ENCODE results near the gene PLCG2. TPM values are rescaled to one million over a fixed set of nuclear protein-coding genes. Genes with fewer than 3 reads are reported as not detected.

The PLCG2 gene
- polyA plus RNA-seq, 1 donor from 2014 or later = 123 TPM

- no peaks in the 10 kb centered on the region for H3K9me3 Mint-ChIP-seq
- H3K4me3 Mint-ChIP-seq = no peak overlapping the region
- no peaks in the 10 kb centered on the region for H3K27me3 Mint-ChIP-seq
- H3K36me3 Mint-ChIP-seq = peaks cover 8% of the 10 kb centered on the region
- peaks cover 8 to 9% (median 9%) of the 10 kb centered on the region in 3 donors for H3K4me1 Mint-ChIP-seq
- H3K27ac Mint-ChIP-seq = peak overlapping the region; percentile 16 to 83 (median 28)
Measured at GRCh38 chr16:81912395-81912794, 133.3 kb downstream of the PLCG2 start.

GRCh38 chr16:81913222-81913621 is 134.1 kb downstream of the PLCG2 start:
- Mint-ChIP-seq H3K9me3 (no peaks in the 10 kb centered on the region), H3K27ac (peak overlapping the region in 2 of 3 donors; percentile 50 to 75), H3K4me3 (peak overlapping the region in 1 of 4 donors; percentile 26), H3K4me1 (peaks cover 12 to 16% (median 15%) of the 10 kb centered on the region in 3 donors), H3K36me3 (peaks cover 8% of the 10 kb centered on the region), H3K27me3 (no peaks in the 10 kb centered on the region)

DNA sequence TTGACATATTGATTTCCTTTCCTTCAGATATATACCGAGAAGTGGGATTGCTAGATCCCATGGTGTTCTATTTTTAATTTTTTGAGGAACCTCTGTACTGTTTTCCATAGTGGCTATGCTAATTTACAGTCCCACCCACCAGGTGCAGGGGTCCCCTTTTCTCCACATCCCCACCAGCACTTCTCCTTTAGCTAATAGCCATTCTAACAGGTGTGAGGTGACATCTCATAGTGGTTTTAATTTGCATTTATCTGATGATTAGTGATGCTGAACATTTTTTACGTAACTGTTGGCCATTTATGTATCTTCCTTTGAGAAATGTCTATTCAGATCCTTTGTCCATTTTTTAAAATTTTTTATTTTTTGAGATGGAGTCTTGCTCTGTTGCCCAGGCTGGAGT is 138.3 kb downstream of the PLCG2 start:
- Mint-ChIP-seq H3K27me3 (no peaks in the 10 kb centered on the region), H3K4me3 (peak overlapping the region in 3 of 4 donors; percentile 17 to 65 (median 49)), H3K4me1 (peaks cover 14 to 23% (median 15%) of the 10 kb centered on the region in 3 donors), H3K27ac (peak overlapping the region; percentile 78 to 93 (median 89)), H3K9me3 (no peaks in the 10 kb centered on the region), H3K36me3 (peaks cover 17% of the 10 kb centered on the region)

DNA sequence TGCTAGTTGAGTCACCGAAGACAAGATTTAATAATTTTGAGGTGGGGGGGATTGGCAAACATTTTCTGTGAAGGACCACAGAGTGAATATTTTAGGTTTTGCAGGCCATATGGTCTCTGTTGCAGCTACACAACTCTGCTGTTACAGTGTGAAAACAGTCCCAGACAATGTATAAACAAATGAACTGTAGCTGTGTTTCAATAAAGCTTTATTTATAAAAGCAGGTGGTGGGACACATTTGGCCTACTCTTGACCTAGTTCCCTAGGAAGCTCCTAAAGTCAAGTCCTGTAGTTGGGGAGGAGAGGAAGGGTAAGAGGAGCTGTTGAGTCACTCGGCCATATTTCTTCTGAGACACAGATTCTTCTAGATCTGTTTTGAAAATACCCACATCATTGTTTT is 139.8 kb downstream of the PLCG2 start:
- peak overlapping the region in 2 of 3 donors; percentile 23 to 56 for H3K27ac Mint-ChIP-seq
- no peaks in the 10 kb centered on the region for H3K9me3 Mint-ChIP-seq
- H3K4me3 Mint-ChIP-seq = no peak overlapping the region
- peaks cover 14 to 23% (median 15%) of the 10 kb centered on the region in 3 donors for H3K4me1 Mint-ChIP-seq
- no peaks in the 10 kb centered on the region for H3K27me3 Mint-ChIP-seq
- H3K36me3 Mint-ChIP-seq = peaks cover 17% of the 10 kb centered on the region

DNA sequence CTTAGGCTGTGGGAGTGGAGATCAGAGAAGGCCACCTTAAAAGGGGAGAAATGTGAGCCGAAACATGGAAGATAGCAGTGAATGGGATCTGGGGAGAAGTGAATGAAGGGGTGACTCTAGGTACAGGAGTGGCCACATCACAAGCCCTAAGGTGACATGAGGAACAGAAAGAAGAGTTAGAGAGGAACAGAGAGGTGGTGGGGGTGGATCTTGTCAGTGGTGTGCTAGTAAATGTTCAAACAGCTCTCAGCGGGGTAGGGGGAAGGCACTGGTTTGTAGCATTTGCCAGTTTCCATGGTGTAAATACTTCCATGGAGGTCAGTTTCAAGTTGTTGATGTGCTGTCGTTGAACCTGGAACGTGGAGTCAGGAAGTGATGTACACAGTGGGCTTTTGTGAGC is 141.4 kb downstream of the PLCG2 start:
- peak overlapping the region in 2 of 3 donors; percentile 75 to 79 for H3K27ac Mint-ChIP-seq
- no peaks in the 10 kb centered on the region for H3K9me3 Mint-ChIP-seq
- H3K36me3 Mint-ChIP-seq = peaks cover 19% of the 10 kb centered on the region
- no peaks in the 10 kb centered on the region for H3K27me3 Mint-ChIP-seq
- no peak overlapping the region for H3K4me3 Mint-ChIP-seq
- H3K4me1 Mint-ChIP-seq = peaks cover 14 to 23% (median 15%) of the 10 kb centered on the region in 3 donors

DNA sequence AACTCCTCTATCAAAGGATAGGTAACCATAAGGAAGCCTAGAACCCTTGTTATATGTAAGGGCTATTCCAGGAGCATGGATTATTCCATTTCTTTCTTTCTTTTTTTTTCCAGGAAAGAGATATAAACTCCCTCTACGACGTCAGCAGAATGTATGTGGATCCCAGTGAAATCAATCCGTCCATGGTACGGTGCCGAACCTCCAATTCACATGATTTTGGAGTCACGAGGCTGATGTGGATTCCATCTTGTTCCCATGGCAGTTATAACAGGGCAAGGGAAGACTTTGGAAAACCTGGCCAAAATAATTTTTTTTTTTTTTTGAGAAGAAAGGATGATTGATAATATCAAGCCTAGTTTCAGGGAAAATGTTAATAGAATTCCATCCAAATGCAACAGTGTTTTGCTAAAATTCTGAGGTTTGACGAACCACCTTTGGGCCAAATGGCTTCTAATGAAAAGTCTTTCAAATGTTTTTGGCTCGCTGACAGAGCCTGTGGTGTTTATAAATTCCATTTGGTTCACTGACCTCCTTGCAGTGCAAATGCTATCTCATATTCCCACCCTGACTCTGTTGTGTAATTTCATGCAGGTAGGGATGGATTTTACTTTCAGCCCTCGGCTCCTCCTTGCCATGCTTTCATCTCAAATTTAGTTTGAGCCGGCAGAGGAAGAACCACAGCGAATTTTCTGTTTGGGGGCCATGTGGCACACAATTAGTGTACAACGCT is 142.2 kb downstream of the PLCG2 start:
- H3K27ac Mint-ChIP-seq = peak overlapping the region in 1 of 3 donors; percentile 77
- peaks cover 20% of the 10 kb centered on the region for H3K36me3 Mint-ChIP-seq
- H3K27me3 Mint-ChIP-seq = no peaks in the 10 kb centered on the region
- peaks cover 13 to 23% (median 15%) of the 10 kb centered on the region in 3 donors for H3K4me1 Mint-ChIP-seq
- no peak overlapping the region for H3K4me3 Mint-ChIP-seq
- H3K9me3 Mint-ChIP-seq = no peaks in the 10 kb centered on the region

DNA sequence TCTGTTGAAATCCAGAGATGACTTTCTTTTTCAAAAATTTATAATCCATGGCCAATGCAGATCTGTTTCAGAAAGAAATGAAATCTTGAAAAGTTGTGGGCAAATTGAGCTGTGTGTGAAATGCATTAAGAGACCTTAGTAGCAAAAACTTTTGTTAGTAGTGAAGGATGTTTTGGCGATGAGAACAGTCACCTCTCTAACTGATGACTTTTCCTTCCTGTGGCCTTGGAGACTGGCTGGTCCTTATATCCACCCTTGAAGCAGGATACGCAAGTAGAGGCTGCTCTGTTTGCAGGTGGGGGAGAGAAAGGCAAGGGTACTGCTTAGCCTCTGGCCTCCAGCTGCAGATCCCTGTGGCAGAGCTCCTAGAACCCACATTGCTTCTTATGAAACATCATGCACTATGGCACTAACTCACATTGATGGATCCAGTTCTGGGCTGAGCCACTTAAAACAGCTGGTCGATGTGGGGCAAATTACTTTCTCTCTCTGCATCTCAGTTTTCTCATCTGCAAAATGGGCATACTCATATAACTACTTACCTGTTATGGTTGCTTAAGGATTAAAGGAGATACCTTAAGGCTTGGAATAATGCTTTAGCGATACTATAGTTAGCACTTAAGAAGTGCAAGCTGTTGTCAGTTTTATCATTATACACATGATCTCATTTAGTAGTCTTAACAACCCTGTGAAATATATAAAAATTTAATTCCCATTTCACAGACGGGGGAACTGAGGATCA is 142.9 kb downstream of the PLCG2 start:
- Mint-ChIP-seq H3K4me1 (peaks cover 9 to 19% (median 13%) of the 10 kb centered on the region in 3 donors), H3K27me3 (no peaks in the 10 kb centered on the region), H3K36me3 (peaks cover 17% of the 10 kb centered on the region), H3K4me3 (peak overlapping the region in 1 of 4 donors; percentile 51), H3K27ac (peak overlapping the region in 2 of 3 donors; percentile 53 to 77), H3K9me3 (no peaks in the 10 kb centered on the region)

DNA sequence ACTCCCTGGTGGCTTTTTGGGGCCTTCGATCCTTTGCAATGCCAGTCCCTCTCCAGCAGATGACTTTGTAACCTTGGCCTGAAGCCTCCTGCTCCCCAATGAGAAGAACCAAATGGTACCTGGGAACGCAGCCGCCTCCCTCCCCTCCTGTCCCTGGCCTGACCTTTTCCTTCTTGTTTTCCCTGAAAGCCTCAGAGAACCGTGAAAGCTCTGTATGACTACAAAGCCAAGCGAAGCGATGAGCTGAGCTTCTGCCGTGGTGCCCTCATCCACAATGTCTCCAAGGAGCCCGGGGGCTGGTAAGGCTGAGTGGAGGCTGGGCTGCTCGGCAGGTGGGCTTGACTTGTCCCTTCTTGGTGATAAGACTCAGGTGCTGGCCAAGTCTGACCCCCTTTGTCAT is 144.2 kb downstream of the PLCG2 start:
- no peak overlapping the region for H3K4me3 Mint-ChIP-seq
- no peaks in the 10 kb centered on the region for H3K27me3 Mint-ChIP-seq
- peaks cover 21% of the 10 kb centered on the region for H3K36me3 Mint-ChIP-seq
- H3K4me1 Mint-ChIP-seq = peaks cover 1 to 7% (median 2%) of the 10 kb centered on the region in 3 donors
- no peaks in the 10 kb centered on the region for H3K9me3 Mint-ChIP-seq
- H3K27ac Mint-ChIP-seq = peak overlapping the region; percentile 45 to 73 (median 46)

GRCh38 chr16:81925016-81925415 is 145.9 kb downstream of the PLCG2 start:
- peaks cover 0 to 4% (median 0%) of the 10 kb centered on the region in 3 donors for H3K4me1 Mint-ChIP-seq
- no peaks in the 10 kb centered on the region for H3K27me3 Mint-ChIP-seq
- H3K36me3 Mint-ChIP-seq = peaks cover 13% of the 10 kb centered on the region
- H3K4me3 Mint-ChIP-seq = no peak overlapping the region
- no peaks in the 10 kb centered on the region for H3K9me3 Mint-ChIP-seq
- peak overlapping the region in 2 of 3 donors; percentile 16 to 76 for H3K27ac Mint-ChIP-seq

GRCh38 chr16:81926036-81926435 is 146.9 kb downstream of the PLCG2 start:
- Mint-ChIP-seq H3K36me3 (peaks cover 9% of the 10 kb centered on the region), H3K27ac (peak overlapping the region in 1 of 3 donors; percentile 57), H3K4me3 (no peak overlapping the region), H3K9me3 (no peaks in the 10 kb centered on the region), H3K4me1 (no peaks in the 10 kb centered on the region), H3K27me3 (no peaks in the 10 kb centered on the region)

- H3K4me1 Mint-ChIP-seq = no peaks in the 10 kb centered on the region
- H3K27ac Mint-ChIP-seq = peak overlapping the region; percentile 53 to 82 (median 53)
- peaks cover 9% of the 10 kb centered on the region for H3K36me3 Mint-ChIP-seq
- H3K27me3 Mint-ChIP-seq = no peaks in the 10 kb centered on the region
- H3K4me3 Mint-ChIP-seq = no peak overlapping the region
- H3K9me3 Mint-ChIP-seq = no peaks in the 10 kb centered on the region
Measured at GRCh38 chr16:81927561-81928185, 148.6 kb downstream of the PLCG2 start.

DNA sequence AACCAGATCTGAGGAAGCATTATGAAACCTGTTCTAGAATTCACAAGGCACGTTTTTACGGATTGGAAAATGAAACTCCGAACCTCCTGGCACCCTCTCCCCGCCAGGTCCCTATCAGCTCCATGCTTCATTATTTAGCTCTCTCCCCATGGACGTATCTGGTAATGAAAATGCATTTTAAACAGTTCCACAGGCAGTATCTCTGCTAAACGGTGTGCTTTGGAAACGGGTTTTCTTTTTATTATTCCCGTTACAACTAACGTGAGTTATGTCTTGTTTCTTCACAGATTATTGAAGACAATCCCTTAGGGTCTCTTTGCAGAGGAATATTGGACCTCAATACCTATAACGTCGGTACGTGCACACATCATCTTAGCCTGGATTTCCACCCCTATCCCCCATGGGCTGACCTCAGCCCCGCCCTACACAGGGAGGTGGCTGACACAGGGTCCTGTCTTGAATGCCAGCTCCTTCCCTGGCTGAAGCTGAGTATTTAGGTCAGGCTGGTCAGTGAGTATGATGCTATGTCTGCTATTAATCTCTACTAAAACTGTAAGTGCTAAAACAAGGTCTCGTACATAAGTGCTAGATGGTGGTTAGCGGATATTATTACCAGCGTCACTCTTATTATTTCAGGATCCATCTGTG is 149.3 kb downstream of the PLCG2 start:
- Mint-ChIP-seq H3K4me3 (no peak overlapping the region), H3K27ac (peak overlapping the region in 1 of 3 donors; percentile 53), H3K9me3 (no peaks in the 10 kb centered on the region), H3K27me3 (no peaks in the 10 kb centered on the region), H3K36me3 (peaks cover 9% of the 10 kb centered on the region), H3K4me1 (no peaks in the 10 kb centered on the region)

- Mint-ChIP-seq H3K27me3 (no peaks in the 10 kb centered on the region), H3K4me1 (no peaks in the 10 kb centered on the region), H3K36me3 (peaks cover 9% of the 10 kb centered on the region), H3K4me3 (no peak overlapping the region), H3K27ac (peak overlapping the region in 1 of 3 donors; percentile 35), H3K9me3 (no peaks in the 10 kb centered on the region)
Measured at GRCh38 chr16:81928975-81929374, 149.9 kb downstream of the PLCG2 start.

GRCh38 chr16:81929841-81930240 is 150.8 kb downstream of the PLCG2 start:
- no peak overlapping the region for H3K27ac Mint-ChIP-seq
- H3K9me3 Mint-ChIP-seq = no peaks in the 10 kb centered on the region
- no peaks in the 10 kb centered on the region for H3K4me1 Mint-ChIP-seq
- no peak overlapping the region for H3K4me3 Mint-ChIP-seq
- H3K27me3 Mint-ChIP-seq = no peaks in the 10 kb centered on the region
- peaks cover 11% of the 10 kb centered on the region for H3K36me3 Mint-ChIP-seq

DNA sequence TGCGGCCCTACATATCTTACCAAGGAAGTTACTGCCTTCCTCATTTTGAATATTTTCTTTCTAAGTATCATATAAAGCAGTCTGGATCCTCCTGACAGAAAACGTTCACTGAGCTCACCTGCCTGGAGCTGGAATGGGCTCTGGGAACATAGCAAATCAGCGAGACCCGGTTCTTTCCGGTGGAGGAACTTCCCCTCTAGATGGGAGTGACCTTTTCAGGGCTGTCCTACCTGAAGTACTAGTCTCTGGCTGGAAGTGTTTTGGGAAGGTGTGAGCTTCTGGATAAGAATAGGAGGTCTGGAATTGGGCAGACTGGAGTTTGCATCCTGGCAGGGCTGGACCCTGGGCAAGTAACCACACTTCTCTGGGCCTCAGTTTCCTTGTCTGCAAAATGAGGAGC is 152.8 kb downstream of the PLCG2 start:
- Mint-ChIP-seq H3K27ac (peak overlapping the region in 2 of 3 donors; percentile 67 to 92), H3K4me3 (no peak overlapping the region), H3K4me1 (no peaks in the 10 kb centered on the region), H3K9me3 (no peaks in the 10 kb centered on the region), H3K36me3 (peaks cover 7% of the 10 kb centered on the region), H3K27me3 (no peaks in the 10 kb centered on the region)
